Neural progenitor cell (in vitro differentiated cells): ENCODE results near the gene MERTK.

Source experiments
- CTCF ChIP-seq: fragments of 200-600 bp; sonication (generic); IDR thresholded peaks from 2 replicates; pipeline ENCODE4 v1.5.1; 2017; ENCODE audit warnings: antibody characterized with exemption, mild to moderate bottlenecking
- EZH2 ChIP-seq: fragments of 200-600 bp; sonication (generic); IDR thresholded peaks from 2 replicates; pipeline ENCODE4 v1.6.1; 2017; ENCODE audit warnings: antibody characterized with exemption, mild to moderate bottlenecking, moderate library complexity
- EZH2phosphoT487 ChIP-seq: fragments of 200-600 bp; sonication (generic); IDR thresholded peaks from 2 replicates; pipeline ENCODE4 v1.6.1; 2017; ENCODE audit warnings: antibody characterized with exemption

GRCh38 chr2:112065966-112066365 is 167.6 kb downstream of the MERTK start:
- TF ChIP-seq CTCF: no peak
- TF ChIP-seq EZH2phosphoT487: no peak
- no peak for TF ChIP-seq EZH2
